CD8-positive, alpha-beta memory T cell (primary cell): ENCODE data around the gene CDK16. TPM values are rescaled to one million over a fixed set of nuclear protein-coding genes. Genes with fewer than 3 reads are reported as not detected.

Experiments used
- CTCF ChIA-PET: fragments of 350-600 bp; sonication (Branson Sonifier 250); formaldehyde crosslinking; loops from one replicate; lab custom pipeline; 2021; ENCODE audit warnings: antibody characterized with exemption; lab: Charles Lee
- POLR2A ChIA-PET: fragments of 350-600 bp; sonication (Branson Sonifier 250); formaldehyde crosslinking; loops from one replicate; lab custom pipeline; 2021; ENCODE audit warnings: antibody characterized with exemption; lab: Charles Lee
- DNase-seq, 5 donors: peaks; one replicate each; pipeline versions ENCODE4 v3.0.0 to v3.0.0-alpha.2; 2020 to 2022; ENCODE audit warnings: mixed read lengths in 1 of 5
- H3K27ac ChIP-seq: one replicate; pipeline ENCODE4 v1.7.0; 2013; ENCODE audit warnings: low read depth, mild to moderate bottlenecking, low read length, moderate library complexity
- H3K27me3 ChIP-seq: 2 replicates; pipeline ENCODE4 v1.7.0; 2013; ENCODE audit warnings: low read length, mild to moderate bottlenecking; ENCODE audit not compliant: insufficient read depth, poor library complexity, severe bottlenecking
- H3K36me3 ChIP-seq: 2 replicates; pipeline ENCODE4 v1.7.0; 2013; ENCODE audit warnings: mild to moderate bottlenecking, low read length, moderate library complexity; ENCODE audit not compliant: insufficient read depth
- H3K4me1 ChIP-seq: 2 replicates; pipeline ENCODE4 v1.7.0; 2013; ENCODE audit warnings: mild to moderate bottlenecking, low read length, moderate library complexity; ENCODE audit not compliant: insufficient read depth
- H3K4me3 ChIP-seq: 2 replicates; pipeline ENCODE4 v1.7.0; 2013; ENCODE audit warnings: mild to moderate bottlenecking, low read length
- H3K9me3 ChIP-seq: 2 replicates; pipeline ENCODE4 v1.7.0; 2013; ENCODE audit warnings: mild to moderate bottlenecking, low read length
- H3K27ac Mint-ChIP-seq, 8 donors: one replicate each; pipeline ENCODE4 v1.8.0; 2020 to 2021; ENCODE audit warnings: mixed read lengths in 8 of 8, mild to moderate bottlenecking in 6 of 8, inconsistent platforms in 3 of 8, moderate library complexity in 3 of 8
- H3K27me3 Mint-ChIP-seq, 2 donors: one replicate each; pipeline ENCODE4 v1.8.0; 2020 to 2021; ENCODE audit warnings: mixed read lengths in 2 of 2, mild to moderate bottlenecking in 1 of 2, moderate library complexity in 1 of 2
- H3K36me3 Mint-ChIP-seq, 3 donors: one replicate each; pipeline ENCODE4 v1.8.0; 2020 to 2021; ENCODE audit warnings: mixed read lengths in 3 of 3, inconsistent platforms in 1 of 3, mild to moderate bottlenecking in 1 of 3
- H3K4me1 Mint-ChIP-seq, 3 donors: one replicate each; pipeline ENCODE4 v1.8.0; 2020 to 2021; ENCODE audit warnings: mixed read lengths in 3 of 3, inconsistent platforms in 1 of 3, mild to moderate bottlenecking in 1 of 3
- H3K4me3 Mint-ChIP-seq, 7 donors: one replicate each; pipeline ENCODE4 v1.8.0; 2020 to 2021; ENCODE audit warnings: mixed read lengths in 7 of 7, mild to moderate bottlenecking in 6 of 7, moderate library complexity in 4 of 7, inconsistent platforms in 2 of 7
- H3K9me3 Mint-ChIP-seq, 5 donors: one replicate each; pipeline ENCODE4 v1.8.0; 2020 to 2022; ENCODE audit warnings: mixed read lengths in 5 of 5, mild to moderate bottlenecking in 3 of 5, moderate library complexity in 2 of 5, inconsistent platforms in 1 of 5
- polyA plus RNA-seq: library from polyadenylated mRNA; unstranded; fragments of 300-500 nt; fragmentation: Illumina TruSeq; gene quantifications from one replicate; pipeline ENCODE4 v1.2.3, GENCODE V29; 2021
- total RNA-seq, 2 experiments: library from RNA; stranded (reverse); gene quantifications; one replicate each; pipeline ENCODE4 v1.2.3, GENCODE V29; 2021

Gene CDK16
- total and polyA plus RNA-seq, 3 experiments from 2014 or later: 14.5 to 49.1 (median 48.2) TPM

DNA sequence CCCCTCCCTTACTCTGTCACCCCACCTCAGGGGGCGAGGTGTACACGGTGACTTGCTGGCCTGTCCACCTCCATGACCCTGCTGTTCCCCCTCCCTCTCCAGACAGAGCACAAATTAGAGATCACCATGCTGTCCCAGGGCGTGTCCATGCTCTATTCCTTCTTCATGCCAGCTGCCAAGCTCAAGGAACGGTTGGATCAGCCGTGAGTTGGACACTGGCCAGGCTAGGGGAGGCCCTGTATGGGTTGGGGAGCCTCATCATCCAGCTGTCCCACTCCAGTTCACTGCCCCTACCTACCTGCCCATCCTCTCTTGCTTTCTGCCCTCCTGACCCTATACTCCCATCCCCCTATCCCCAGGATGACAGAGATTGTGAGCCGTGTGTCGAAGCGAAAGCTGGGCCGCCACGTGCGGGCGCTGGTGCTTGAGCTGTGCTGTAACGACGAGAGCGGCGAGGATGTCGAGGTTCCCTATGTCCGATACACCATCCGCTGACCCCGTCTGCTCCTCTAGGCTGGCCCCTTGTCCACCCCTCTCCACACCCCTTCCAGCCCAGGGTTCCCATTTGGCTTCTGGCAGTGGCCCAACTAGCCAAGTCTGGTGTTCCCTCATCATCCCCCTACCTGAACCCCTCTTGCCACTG lies 3.9 kb upstream of the CDK16 start:
- peaks cover 15 to 74% (median 22%) of the 10 kb centered on the region in 3 donors for H3K36me3 Mint-ChIP-seq
- Histone ChIP-seq H3K9me3 (no peaks in the 10 kb centered on the region), H3K4me1 (peaks cover 8% of the 10 kb centered on the region), H3K36me3 (peaks cover 43% of the 10 kb centered on the region), H3K27me3 (no peaks in the 10 kb centered on the region), H3K27ac (no peak overlapping the region), H3K4me3 (no peak overlapping the region)
- no peaks in the 10 kb centered on the region for H3K9me3 Mint-ChIP-seq
- H3K27me3 Mint-ChIP-seq: peaks cover 0 to 2% of the 10 kb centered on the region in 2 donors
- ChIA-PET CTCF (no interaction called here), POLR2A (no interaction called here)
- H3K4me3 Mint-ChIP-seq: no peak overlapping the region
- H3K27ac Mint-ChIP-seq: peak overlapping the region in 2 of 8 donors; percentile 6 to 7
- no peak for DNase-seq
- H3K4me1 Mint-ChIP-seq: peaks cover 18 to 22% (median 21%) of the 10 kb centered on the region in 3 donors

DNA sequence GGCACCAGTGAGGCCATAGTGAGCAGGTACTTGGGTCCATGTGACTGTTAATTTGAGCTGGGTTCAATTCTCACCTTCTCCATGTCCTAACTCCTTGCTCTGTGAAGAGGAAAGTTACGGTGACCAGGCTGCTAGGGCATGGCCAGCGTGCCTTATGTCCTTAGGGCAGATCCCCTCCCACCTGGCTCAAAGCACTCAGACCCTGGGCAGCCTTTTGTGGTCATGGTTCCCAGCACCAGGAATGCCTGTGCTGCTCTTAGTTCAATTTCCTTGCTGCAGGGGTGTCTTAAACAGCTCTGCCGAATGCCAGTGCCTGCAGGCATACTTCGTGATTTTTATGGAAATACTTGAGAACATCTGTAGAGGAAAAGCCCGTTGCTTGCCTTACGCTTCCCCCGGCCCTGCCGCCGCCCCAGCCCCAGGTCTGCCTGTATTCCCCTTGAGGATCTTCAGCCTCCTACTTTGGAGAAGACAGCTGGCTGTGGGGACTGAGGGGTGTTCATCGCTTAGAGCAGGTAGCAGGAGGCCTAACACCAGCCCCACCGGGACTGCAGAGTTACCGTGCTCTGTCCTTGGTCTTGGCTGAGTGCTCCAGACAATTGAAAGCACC lies 3.1 kb upstream of the CDK16 start:
- H3K4me3 ChIP-seq: no peak overlapping the region
- H3K27ac ChIP-seq: no peak overlapping the region
- Mint-ChIP-seq H3K9me3 (no peaks in the 10 kb centered on the region), H3K27ac (peak overlapping the region in 6 of 8 donors; percentile 58 to 99 (median 77)), H3K27me3 (peaks cover 0 to 2% of the 10 kb centered on the region in 2 donors), H3K4me1 (peaks cover 26 to 30% (median 29%) of the 10 kb centered on the region in 3 donors), H3K36me3 (peaks cover 15 to 65% (median 22%) of the 10 kb centered on the region in 3 donors), H3K4me3 (no peak overlapping the region)
- no peaks in the 10 kb centered on the region for H3K9me3 ChIP-seq
- H3K36me3 ChIP-seq: peaks cover 38% of the 10 kb centered on the region
- CTCF ChIA-PET: interaction anchor here (1.0 kb wide), 1 partner anchor 169 kb away, joined by 4 read pairs; no protein-coding TSS in a partner anchor
- DNase-seq: no peak
- POLR2A ChIA-PET: no interaction called here
- no peaks in the 10 kb centered on the region for H3K27me3 ChIP-seq
- H3K4me1 ChIP-seq: peaks cover 17% of the 10 kb centered on the region

DNA sequence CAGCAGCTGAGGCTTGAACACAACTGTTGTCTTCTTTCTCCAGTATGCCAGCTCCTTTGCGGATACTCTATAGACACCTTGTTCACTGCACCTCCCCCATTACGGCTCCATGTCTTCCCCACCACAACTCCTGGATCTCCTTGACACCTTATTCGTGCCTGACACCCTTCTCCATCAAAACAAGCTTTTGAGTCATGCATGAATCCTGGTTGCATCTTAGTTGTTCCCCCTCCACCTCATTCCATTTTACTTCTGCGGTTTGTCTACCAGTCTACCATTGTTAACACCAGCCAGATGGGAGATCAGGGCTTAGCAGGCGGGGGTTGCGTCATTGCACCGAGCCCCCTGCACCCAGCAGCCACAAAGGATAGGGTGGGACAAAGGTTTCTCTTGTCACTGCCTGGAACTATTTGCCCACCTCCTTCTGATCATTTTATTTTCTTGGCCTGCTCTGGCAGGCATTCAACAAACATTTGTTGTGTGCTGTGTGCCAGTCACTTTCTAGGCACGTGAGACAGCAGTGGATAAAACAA lies 2.0 kb upstream of the CDK16 start:
- no peaks in the 10 kb centered on the region for H3K9me3 Mint-ChIP-seq
- CTCF ChIA-PET: interaction anchor here (1.0 kb wide), 1 partner anchor 168 kb away, joined by 4 read pairs; no protein-coding TSS in a partner anchor
- H3K4me1 Mint-ChIP-seq: peaks cover 32 to 41% (median 37%) of the 10 kb centered on the region in 3 donors
- H3K4me3 Mint-ChIP-seq: peak overlapping the region in 6 of 7 donors; percentile 66 to 96 (median 94)
- no peak overlapping the region for H3K4me3 ChIP-seq
- H3K36me3 Mint-ChIP-seq: peaks cover 12 to 59% (median 20%) of the 10 kb centered on the region in 3 donors
- H3K36me3 ChIP-seq: peaks cover 27% of the 10 kb centered on the region
- H3K9me3 ChIP-seq: no peaks in the 10 kb centered on the region
- peaks cover 20% of the 10 kb centered on the region for H3K4me1 ChIP-seq
- H3K27me3 ChIP-seq: no peaks in the 10 kb centered on the region
- DNase-seq: no peak
- peaks cover 0 to 2% of the 10 kb centered on the region in 2 donors for H3K27me3 Mint-ChIP-seq
- peak overlapping the region; percentile 96 to 100 (median 99) for H3K27ac Mint-ChIP-seq
- POLR2A ChIA-PET: no interaction called here
- no peak overlapping the region for H3K27ac ChIP-seq

DNA sequence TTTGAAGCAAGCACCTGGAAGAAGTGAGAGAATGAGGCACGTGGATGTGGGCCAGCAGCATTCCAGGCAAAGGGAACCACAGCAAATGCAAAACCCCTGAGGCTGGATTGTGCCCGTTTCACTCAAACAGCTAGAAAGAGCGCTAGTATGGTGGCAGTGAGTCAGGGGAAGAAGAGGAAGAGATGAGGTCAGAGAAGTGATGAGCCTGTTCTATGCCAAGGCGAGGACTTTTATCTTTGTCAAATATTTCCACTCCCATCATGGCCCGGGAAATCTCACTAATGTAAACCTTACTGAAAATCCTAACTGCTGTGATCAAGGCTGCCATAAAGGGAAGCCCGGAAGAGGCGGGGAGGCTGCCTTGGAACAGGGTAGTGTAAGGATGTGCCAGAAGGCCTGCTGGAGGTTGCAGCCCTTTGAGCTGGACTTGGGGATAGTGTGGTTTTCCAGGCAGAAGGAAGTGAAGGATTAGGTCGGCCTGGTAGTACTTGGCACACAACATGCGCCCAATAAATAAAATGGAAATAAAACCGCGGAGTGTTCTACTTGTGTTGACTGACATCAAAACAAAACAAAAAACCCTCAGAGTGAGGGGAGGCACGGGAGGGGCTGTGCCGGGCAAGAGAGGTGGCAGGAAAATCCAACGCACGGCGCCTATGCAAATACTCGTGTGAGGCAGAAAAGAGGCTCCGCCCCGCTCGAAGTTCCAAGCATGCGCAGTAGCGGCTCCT lies 1.2 kb upstream of the CDK16 start:
- POLR2A ChIA-PET: interaction anchor here (0.6 to 2.8 kb wide), 9 partner anchors 11 to 433 kb away, joined by 3 to 65 read pairs (median 4); partner anchors contain the start of genes NDUFB11, RBM10 and USP11
- CTCF ChIA-PET: interaction anchor here (0.9 to 1.3 kb wide), 4 partner anchors 26 to 306 kb away, joined by 3 to 4 read pairs (median 3); no protein-coding TSS in a partner anchor
- Mint-ChIP-seq H3K27ac (peak overlapping the region; percentile 96 to 100 (median 99)), H3K27me3 (peaks cover 0 to 2% of the 10 kb centered on the region in 2 donors), H3K9me3 (no peaks in the 10 kb centered on the region), H3K4me3 (peak overlapping the region; percentile 89 to 97 (median 96)), H3K36me3 (peaks cover 7 to 53% (median 12%) of the 10 kb centered on the region in 3 donors), H3K4me1 (peaks cover 36 to 48% (median 37%) of the 10 kb centered on the region in 3 donors)
- peaks cover 19% of the 10 kb centered on the region for H3K36me3 ChIP-seq
- peak overlapping the region; percentile 62 for H3K27ac ChIP-seq
- H3K4me3 ChIP-seq: peak overlapping the region; percentile 20
- no peaks in the 10 kb centered on the region for H3K9me3 ChIP-seq
- no peaks in the 10 kb centered on the region for H3K27me3 ChIP-seq
- peak in 1 of 5 donors; percentile 2 for DNase-seq
- peaks cover 20% of the 10 kb centered on the region for H3K4me1 ChIP-seq

DNA sequence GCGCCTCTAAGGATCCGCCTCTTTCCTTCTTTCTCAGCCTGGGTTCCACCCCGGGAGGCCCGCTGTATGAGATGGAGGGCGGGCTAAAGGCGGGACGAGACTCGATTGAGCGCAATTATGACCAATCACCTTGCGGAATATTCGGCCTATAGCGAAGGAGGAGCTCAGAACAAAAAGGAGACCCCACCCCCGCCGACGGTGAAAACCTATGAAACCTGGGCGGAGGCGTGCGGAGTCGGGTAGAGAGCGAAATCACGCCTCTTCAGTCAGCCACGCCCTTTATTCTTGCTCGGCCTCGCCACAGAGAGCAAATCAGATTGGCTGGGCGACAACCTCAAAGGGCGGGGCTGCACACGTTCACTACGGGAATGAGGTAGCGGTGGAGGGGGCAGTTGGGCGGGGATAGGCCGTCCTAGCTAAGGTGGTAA lies 615 bp upstream of the CDK16 start:
- Mint-ChIP-seq H3K4me3 (peak overlapping the region; percentile 89 to 97 (median 96)), H3K27me3 (peaks cover 0 to 2% of the 10 kb centered on the region in 2 donors), H3K36me3 (peaks cover 7 to 52% (median 11%) of the 10 kb centered on the region in 3 donors), H3K9me3 (no peaks in the 10 kb centered on the region), H3K27ac (peak overlapping the region; percentile 96 to 100 (median 99)), H3K4me1 (peaks cover 37 to 48% (median 37%) of the 10 kb centered on the region in 3 donors)
- peak overlapping the region; percentile 78 for H3K4me3 ChIP-seq
- DNase-seq: peak; percentile 90 to 100 (median 98)
- peak overlapping the region; percentile 93 for H3K27ac ChIP-seq
- H3K27me3 ChIP-seq: no peaks in the 10 kb centered on the region
- peaks cover 13% of the 10 kb centered on the region for H3K36me3 ChIP-seq
- ChIA-PET POLR2A (interaction anchor here (0.6 to 2.8 kb wide), 10 partner anchors 11 to 433 kb away, joined by 3 to 65 read pairs (median 4); partner anchors contain the start of genes NDUFB11, RBM10 and USP11), CTCF (interaction anchor here (0.9 to 1.3 kb wide), 4 partner anchors 27 to 306 kb away, joined by 3 to 4 read pairs (median 3); no protein-coding TSS in a partner anchor)
- peaks cover 20% of the 10 kb centered on the region for H3K4me1 ChIP-seq
- H3K9me3 ChIP-seq: no peaks in the 10 kb centered on the region

DNA sequence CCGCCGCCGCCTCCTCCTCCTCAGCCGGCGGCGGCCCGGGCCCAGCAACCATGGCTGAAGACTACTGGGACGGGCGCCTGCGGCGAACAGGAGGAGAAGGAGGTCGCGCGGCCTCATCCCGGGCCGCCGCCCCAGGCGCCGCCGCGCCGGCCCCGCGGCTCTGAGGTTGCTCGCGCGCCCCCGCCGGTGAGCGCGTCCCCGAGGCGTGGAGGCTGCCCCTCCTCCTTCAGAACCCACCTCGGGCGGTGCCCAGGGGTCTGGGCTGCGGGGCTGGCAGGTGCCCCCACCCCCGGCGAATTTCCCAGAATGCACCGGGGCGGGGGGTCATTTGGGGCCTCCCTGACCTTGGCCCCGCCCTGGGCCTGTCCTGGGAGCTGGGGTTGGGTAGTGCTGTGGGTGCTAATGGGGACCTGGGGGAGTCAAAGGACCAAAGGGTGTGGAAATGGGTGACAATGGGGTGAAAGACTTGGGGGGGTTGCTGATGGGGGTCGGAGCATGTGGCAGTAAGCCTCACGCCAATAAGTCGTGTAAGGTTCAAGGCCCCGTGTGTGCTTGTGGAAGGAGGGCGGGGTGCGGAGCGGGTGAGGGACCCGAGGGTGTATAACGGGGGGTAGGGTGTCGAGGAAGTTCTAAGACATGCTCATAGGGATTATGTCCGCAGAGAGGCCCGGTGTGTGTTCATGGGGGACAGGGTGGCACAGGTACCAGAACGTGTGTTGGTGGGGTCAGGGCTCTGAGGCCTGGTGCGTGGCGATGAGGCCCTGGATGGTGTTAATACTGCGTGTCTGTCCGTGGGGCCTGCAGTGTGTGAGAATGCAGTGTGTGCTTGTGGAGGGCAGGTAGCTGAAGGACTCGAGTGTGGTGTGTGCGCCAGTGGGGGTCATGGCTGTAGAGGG lies 687 bp downstream of the CDK16 start:
- ChIA-PET CTCF (no interaction called here), POLR2A (interaction anchor here (1.4 to 2.8 kb wide), 2 partner anchors 14 to 74 kb away, joined by 9 to 65 read pairs; partner anchors contain the start of genes NDUFB11, RBM10 and USP11)
- peaks cover 4 to 52% (median 5%) of the 10 kb centered on the region in 3 donors for H3K36me3 Mint-ChIP-seq
- H3K4me1 Mint-ChIP-seq: peaks cover 37 to 48% (median 37%) of the 10 kb centered on the region in 3 donors
- DNase-seq: peak; percentile 18 to 70 (median 47)
- Histone ChIP-seq H3K4me3 (peak overlapping the region; percentile 78), H3K27ac (peak overlapping the region; percentile 93), H3K9me3 (no peaks in the 10 kb centered on the region), H3K4me1 (peaks cover 20% of the 10 kb centered on the region), H3K36me3 (peaks cover 14% of the 10 kb centered on the region), H3K27me3 (no peaks in the 10 kb centered on the region)
- peak overlapping the region; percentile 91 to 97 (median 95) for H3K4me3 Mint-ChIP-seq
- peak overlapping the region; percentile 88 to 97 (median 92) for H3K27ac Mint-ChIP-seq
- H3K27me3 Mint-ChIP-seq: peaks cover 0 to 4% of the 10 kb centered on the region in 2 donors
- no peaks in the 10 kb centered on the region for H3K9me3 Mint-ChIP-seq
